Measurements from ENCODE around the gene LMF1. TPM values are rescaled to one million over a fixed set of nuclear protein-coding genes. Genes with fewer than 3 reads are reported as not detected.

The LMF1 gene
- total and polyA plus RNA-seq, 2 donors from 2014 or later = 15.4 to 28.6 TPM

DNA sequence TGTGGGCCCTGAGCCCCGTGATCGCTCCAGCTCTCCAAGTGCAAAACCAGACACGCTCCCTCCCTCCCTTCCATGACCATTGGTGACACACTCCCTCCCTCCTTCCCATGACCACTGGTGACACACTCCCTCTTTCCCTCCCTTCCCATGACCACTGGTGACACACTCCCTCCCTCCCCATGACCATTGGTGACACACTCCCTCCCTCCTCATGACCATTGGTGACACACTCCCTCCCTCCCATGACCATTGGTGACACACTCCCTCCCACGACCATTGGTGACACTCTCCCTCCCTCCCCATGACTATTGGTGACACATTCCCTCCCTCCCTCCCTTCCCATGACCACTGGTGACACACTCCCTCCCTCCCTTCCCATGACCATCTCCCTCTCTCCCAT, 56.3 kb downstream of the LMF1 start:
- no peak for TF ChIP-seq CTCF (IDR thresholded peaks at IDR 0.05; ENCODE audit: borderline replicate concordance, extremely low read depth, insufficient read depth)
- peaks cover 0 to 2% (median 0%) of the 10 kb centered on the region in 3 donors for H3K4me1 ChIP-seq (ENCODE audit: control insufficient read depth in 2 of 3, insufficient read depth in 2 of 3, low read depth in 1 of 3, low read length in 3 of 3)
- peaks cover 0 to 2% (median 0%) of the 10 kb centered on the region in 3 donors for H3K36me3 ChIP-seq (ENCODE audit: control insufficient read depth in 2 of 3, insufficient read depth in 3 of 3, low read length in 3 of 3)
- H3K9ac ChIP-seq (ENCODE audit: low read length in 3 of 3) = no peak overlapping the region
- intact Hi-C loops (cut with DNase I) = no loop called here
- FAIRE-seq (no peak), DNase-seq (no peak)
- H3K27ac ChIP-seq (ENCODE audit: low read depth in 2 of 2, low read length in 2 of 2) = no peak overlapping the region
- no peak overlapping the region for H3K4me3 ChIP-seq (ENCODE audit: low read length in 3 of 3)
- H3K27me3 ChIP-seq (ENCODE audit: control insufficient read depth, insufficient read depth, low read length) = no peaks in the 10 kb centered on the region
- H3K9me3 ChIP-seq (ENCODE audit: control insufficient read depth in 2 of 3, insufficient read depth in 1 of 3, low read length in 3 of 3) = no peaks in the 10 kb centered on the region

DNA sequence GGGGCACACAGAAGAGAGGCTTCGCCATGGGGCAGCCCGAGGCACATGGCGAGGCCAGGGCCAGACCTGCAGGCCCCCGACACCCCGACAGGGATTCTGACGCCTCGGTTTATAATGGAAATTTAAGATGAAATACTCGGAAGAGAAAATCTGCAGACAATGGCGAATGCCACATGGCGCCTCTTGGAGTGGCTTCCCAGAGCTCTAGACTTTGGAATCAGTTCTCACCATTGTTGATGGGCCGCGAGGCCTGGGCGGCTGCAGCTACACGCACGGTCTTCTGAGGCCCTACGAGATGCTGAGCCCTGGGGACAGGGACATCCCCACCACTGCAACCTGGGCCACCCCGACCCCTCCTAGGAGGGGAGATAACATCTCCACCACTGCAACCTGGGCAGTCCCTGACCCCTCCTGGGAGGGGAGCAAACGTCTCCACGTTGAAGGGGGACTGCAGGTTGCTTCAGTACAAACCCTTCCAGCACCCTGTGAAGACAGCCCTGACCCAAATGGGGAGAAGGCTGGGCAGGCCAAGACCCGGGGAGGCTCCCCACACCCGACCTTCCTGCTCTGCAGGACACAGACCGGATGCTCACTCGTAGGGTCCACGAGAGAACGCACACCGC, 56.9 kb downstream of the LMF1 start:
- no peak for FAIRE-seq

GRCh38 chr16:912684-913613, 57.8 kb downstream of the LMF1 start:
- TF ChIP-seq CTCF (IDR thresholded peaks at IDR 0.05; ENCODE audit: borderline replicate concordance, extremely low read depth, insufficient read depth) = no peak
- H3K9ac ChIP-seq (ENCODE audit: low read length in 3 of 3) = no peak overlapping the region
- H3K9me3 ChIP-seq (ENCODE audit: control insufficient read depth in 2 of 3, insufficient read depth in 1 of 3, low read length in 3 of 3) = no peaks in the 10 kb centered on the region
- DNase-seq = no peak
- no peak for FAIRE-seq
- intact Hi-C loops (cut with DNase I) = no loop called here
- no peak overlapping the region for H3K27ac ChIP-seq (ENCODE audit: low read depth in 2 of 2, low read length in 2 of 2)
- H3K36me3 ChIP-seq (ENCODE audit: control insufficient read depth in 2 of 3, insufficient read depth in 3 of 3, low read length in 3 of 3) = peaks cover 0 to 3% (median 0%) of the 10 kb centered on the region in 3 donors
- H3K4me3 ChIP-seq (ENCODE audit: low read length in 3 of 3) = no peak overlapping the region
- peaks cover 0 to 2% (median 0%) of the 10 kb centered on the region in 3 donors for H3K4me1 ChIP-seq (ENCODE audit: control insufficient read depth in 2 of 3, insufficient read depth in 2 of 3, low read depth in 1 of 3, low read length in 3 of 3)
- H3K27me3 ChIP-seq (ENCODE audit: control insufficient read depth, insufficient read depth, low read length) = no peaks in the 10 kb centered on the region

More for the DNA sequence above, 56.9 kb downstream of the LMF1 start:
- intact Hi-C loops (cut with DNase I) = no loop called here
- no peaks in the 10 kb centered on the region for H3K27me3 ChIP-seq (ENCODE audit: control insufficient read depth, insufficient read depth, low read length)
- DNase-seq = no peak
- no peaks in the 10 kb centered on the region for H3K9me3 ChIP-seq (ENCODE audit: control insufficient read depth in 2 of 3, insufficient read depth in 1 of 3, low read length in 3 of 3)
- H3K36me3 ChIP-seq (ENCODE audit: control insufficient read depth in 2 of 3, insufficient read depth in 3 of 3, low read length in 3 of 3) = peaks cover 0 to 3% (median 0%) of the 10 kb centered on the region in 3 donors
- no peak overlapping the region for H3K27ac ChIP-seq (ENCODE audit: low read depth in 2 of 2, low read length in 2 of 2)
- H3K9ac ChIP-seq (ENCODE audit: low read length in 3 of 3) = no peak overlapping the region
- TF ChIP-seq CTCF (IDR thresholded peaks at IDR 0.05; ENCODE audit: borderline replicate concordance, extremely low read depth, insufficient read depth) = no peak
- H3K4me1 ChIP-seq (ENCODE audit: control insufficient read depth in 2 of 3, insufficient read depth in 2 of 3, low read depth in 1 of 3, low read length in 3 of 3) = peaks cover 0 to 2% (median 0%) of the 10 kb centered on the region in 3 donors
- H3K4me3 ChIP-seq (ENCODE audit: low read length in 3 of 3) = no peak overlapping the region

All from kidney (tissue), 14 donors.